Kidney glomerular epithelial cell (primary cell): Measurements from ENCODE around the gene RAB42.
"Not testable (repeated sequence)": the region's sequence is repeated elsewhere in the genome, so short reads cannot be mapped to it uniquely, and the experiment has no call there.

Experiments used
- DNase-seq: peaks from one replicate; lab custom pipeline; 2025; lab: John Stamatoyannopoulos, UW

The RAB42 gene

DNA sequence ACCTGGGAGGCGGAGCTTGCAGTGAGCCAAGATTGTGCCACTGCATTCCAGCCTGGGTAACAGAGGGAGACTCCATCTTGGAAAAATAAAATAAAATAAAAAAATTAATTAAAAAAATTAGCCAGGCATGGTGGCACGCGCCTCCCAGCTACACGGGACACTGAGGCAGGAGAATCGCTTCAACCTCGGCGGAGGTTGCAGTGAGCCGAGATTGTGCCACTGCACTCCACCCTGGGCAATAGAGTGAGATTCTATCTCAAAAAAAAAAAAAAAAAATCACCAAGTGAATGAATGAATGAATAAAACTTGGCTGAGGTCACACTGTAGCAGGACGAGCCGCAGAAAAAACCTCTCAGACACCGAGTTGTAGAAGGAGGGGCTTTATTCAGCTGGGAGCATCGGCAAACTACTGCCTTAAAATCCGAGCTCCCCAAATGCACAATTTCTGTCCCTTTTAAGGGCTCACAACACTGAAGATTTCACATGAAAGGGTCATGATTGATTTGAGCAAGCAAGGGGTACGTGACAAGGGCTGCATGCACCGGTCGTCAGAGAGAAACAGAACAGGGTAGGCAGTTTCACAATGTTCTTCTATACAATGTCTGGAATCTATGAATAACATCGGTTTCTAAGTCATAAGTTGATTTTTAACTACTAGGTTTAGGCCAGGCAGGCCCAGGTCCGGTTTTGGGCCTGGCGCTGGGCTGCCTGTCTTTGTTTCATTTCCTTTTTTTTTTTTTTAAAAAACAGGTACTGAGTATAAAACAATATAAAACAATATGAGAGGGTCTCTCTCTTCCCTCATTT, 5.3 kb upstream of the RAB42 start:
- DNase-seq, result not testable (repeated sequence)

GRCh38 chr1:28592321-28593071, 431 bp downstream of the RAB42 start:
- no peak for DNase-seq

DNA sequence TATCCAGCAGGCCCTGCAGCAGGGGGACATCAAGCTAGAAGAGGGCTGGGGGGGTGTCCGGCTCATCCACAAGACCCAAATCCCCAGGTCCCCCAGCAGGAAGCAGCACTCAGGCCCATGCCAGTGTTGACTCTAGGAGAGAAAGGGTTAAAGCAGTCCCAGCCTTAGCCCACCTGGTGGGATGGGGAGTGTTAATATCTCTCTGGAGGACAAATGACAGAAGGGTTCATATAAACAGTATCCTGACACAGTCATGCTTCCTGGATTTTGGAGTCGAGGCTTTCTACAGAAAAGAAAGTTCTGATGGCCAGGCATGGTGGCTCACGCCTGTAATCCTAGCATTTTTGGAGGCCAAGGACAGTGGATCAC, 1.9 kb downstream of the RAB42 start:
- not testable (repeated sequence) for DNase-seq

- peak; percentile 44 for DNase-seq
Measured at GRCh38 chr1:28594686-28595411, 2.8 kb downstream of the RAB42 start.

DNA sequence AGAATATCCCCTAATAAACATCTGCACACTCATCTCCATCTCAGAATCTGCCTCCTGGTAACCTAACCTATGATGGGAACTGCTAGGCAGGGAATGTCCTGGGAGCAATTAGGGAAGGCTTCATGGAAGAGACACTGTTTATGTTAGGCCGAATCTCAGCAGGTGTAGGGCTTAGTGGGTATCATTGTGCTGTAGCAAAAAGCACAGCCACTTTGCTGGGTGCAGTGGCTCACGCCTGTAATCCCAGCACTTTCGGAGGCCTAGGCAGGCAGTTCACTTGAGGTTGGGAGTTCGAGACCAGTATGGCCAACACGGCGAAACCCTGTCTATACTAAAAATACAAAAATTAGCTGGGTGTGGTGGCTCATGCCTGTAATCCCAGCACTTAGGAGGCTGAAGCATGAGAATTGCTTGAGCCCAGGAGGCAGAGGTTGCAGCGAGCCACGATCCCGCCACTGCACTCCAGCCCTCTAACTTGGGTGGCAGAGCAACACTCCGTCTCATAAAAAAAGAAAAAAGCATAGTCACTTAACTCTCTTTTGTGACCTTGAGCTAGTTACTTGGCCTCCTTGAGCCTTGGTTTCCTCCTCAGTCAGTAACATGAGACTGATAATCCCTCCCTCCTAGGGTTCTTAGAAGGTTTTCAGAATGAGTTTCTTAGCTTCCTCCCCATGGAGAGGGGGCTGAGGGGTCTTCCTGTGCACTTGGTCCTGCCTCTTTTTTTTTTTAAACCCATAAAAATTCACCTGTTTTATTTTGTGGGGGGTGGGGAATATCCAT, 3.5 kb downstream of the RAB42 start:
- DNase-seq, result no peak

GRCh38 chr1:28596276-28596675, 4.2 kb downstream of the RAB42 start:
- DNase-seq, result not testable (repeated sequence)

- DNase-seq, result peak; percentile 53
Measured at GRCh38 chr1:28601696-28602095, 9.6 kb downstream of the RAB42 start.

GRCh38 chr1:28602536-28603439, 10.7 kb downstream of the RAB42 start:
- DNase-seq, result peak; percentile 86

- no peak for DNase-seq
Measured at GRCh38 chr1:28604411-28604810, 12.3 kb downstream of the RAB42 start.

GRCh38 chr1:28604962-28605361, 12.9 kb downstream of the RAB42 start:
- no peak for DNase-seq

- no peak for DNase-seq
Measured at GRCh38 chr1:28606771-28607170, 14.7 kb downstream of the RAB42 start.

- no peak for DNase-seq
Measured at GRCh38 chr1:28613175-28613574, 21.1 kb downstream of the RAB42 start.

DNA sequence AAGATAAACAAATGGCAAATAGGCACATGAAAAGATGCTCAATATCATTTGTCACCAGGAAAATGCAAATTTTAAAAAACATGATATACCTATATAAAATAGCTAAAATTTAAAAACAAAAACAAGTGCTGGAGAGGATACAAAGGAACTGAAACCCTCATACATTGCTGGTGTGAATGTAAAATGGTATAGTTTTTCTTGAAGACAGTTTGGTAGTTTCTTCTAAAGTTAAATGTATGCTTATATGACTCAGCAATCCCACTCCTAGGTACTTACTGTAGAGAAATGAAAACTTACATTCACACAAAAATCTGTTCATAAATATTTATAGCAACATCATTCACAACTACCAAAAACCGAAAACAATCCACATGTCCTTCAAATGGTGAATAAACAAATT, 39.6 kb downstream of the RAB42 start:
- no peak for DNase-seq

- no peak for DNase-seq
Measured at GRCh38 chr1:28632560-28632959, 40.5 kb downstream of the RAB42 start.

GRCh38 chr1:28640766-28641165, 48.7 kb downstream of the RAB42 start:
- peak; percentile 23 for DNase-seq

DNA sequence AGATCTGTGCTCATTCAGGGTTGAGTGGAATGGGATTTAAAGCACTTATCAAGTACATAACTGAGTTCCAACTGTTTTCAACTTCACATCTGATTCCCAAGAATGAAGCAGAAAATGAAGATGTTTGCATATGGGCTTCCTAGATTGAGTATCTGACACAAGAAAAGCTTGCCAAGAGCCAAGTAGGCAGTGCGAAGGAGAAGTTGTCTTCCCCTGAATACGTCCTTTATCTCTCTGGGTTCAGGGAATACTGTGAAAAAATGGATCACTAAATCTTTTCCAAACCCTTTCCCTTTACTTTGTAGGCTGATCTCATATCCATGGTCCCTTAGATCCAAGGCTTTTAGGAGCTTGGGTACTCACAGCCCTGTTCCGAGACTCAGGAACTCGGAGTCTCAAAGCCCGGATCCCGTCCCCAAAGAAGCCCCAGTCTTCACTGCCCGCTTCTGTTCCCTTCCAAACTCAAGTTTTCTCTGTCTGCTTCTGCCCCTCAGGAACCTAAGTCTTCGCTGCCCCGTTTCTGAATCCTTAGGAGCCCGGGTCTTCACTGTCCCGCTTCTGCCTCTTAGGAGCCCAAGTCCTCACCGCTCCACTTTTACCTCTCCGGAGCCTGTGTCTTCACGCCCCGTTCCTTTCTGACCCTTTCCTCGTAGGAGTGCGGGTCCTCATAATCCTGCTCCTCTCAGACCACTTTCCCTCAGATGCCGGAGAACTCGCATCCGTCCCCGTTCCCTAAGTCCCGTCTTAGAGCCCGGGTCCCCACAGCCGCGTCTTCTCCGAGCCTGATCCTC, 50.2 kb downstream of the RAB42 start:
- DNase-seq, result no peak

DNA sequence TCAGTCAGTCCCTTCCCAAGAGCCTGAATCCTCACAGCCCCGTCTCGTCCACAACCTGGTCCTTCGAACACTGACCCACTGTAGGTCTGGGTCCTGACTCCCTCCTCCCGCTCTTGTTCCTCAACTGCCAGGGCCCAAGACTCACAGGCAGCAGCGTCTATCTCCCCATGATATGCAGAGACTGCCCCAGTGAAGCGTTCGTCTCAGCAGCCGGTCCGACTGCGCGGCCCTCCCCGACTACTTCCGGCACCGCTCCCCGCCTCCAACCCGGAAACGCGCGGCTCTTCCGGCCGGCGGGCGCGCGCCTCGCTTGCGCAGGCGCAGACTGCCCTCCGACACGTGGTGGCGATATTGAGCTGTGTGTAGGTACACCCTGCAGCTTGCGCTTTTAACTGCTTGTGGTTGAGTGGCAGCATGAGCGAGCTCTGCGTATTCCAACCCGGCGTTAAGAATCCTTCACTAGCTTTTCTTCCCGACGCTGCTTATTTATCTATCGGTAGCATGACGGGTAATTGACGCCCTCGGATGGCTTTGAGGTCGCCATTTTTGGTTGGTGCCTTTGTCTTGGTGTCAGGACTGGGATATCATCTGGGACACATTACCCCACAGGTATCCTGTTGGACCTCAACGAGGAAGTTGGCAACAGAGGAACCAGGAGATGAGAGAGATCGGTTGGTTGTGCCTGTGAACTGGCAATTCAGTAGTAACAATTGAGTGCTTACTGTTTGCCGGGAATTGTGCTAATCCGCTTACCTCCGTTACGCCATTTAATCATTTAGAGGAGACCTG, 51.0 kb downstream of the RAB42 start, which contains the start of gene TAF12:
Gene TAF12 (minus strand): TSS at position 221 of the 789 bp plus-strand sequence. CDS start 20,986 bp downstream, outside the sequence.
- peak; percentile 92 for DNase-seq

DNA sequence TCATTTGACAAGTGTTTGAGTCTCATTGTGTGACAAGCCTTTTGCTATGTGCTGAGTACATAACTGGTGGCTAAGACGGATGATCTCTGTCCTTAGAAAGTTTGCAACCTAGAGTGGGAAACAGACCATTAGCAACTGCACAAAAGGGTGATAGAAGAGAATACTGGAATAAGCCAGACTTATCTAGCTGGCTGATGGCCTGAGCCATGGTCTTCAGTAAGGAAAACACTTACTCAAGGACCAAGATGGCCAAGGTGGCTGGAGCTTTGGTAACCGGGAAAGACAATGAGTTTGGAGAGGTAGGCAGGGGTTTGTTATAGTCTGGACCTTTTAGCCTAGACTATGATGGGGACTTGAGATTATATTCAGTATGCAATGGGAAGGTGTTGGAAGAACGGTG, 52.4 kb downstream of the RAB42 start:
- DNase-seq, result no peak
